Chondrocyte (in vitro differentiated cells): ENCODE measurements around the gene POLN. TPM values are rescaled to one million over a fixed set of nuclear protein-coding genes. Genes with fewer than 3 reads are reported as not detected.

Experiments
- DNase-seq: peaks from one replicate; pipeline ENCODE4 v3.0.0; 2021; ENCODE audit warnings: mixed read lengths, low spot score
- H3K27ac Mint-ChIP-seq: one replicate; pipeline ENCODE4 v1.8.0; 2021; ENCODE audit warnings: mild to moderate bottlenecking, moderate library complexity, mixed read lengths; ENCODE audit not compliant: unreplicated experiment
- H3K27me3 Mint-ChIP-seq: 2 replicates; pipeline ENCODE4 v1.8.0; 2021; ENCODE audit warnings: low read depth, mixed read lengths
- H3K36me3 Mint-ChIP-seq: 2 replicates; pipeline ENCODE4 v1.8.0; 2021; ENCODE audit warnings: low read depth, mixed read lengths
- H3K4me1 Mint-ChIP-seq: 2 replicates; pipeline ENCODE4 v1.8.0; 2021; ENCODE audit warnings: low read depth, mild to moderate bottlenecking, mixed read lengths
- H3K4me3 Mint-ChIP-seq: one replicate; pipeline ENCODE4 v1.8.0; 2021; ENCODE audit warnings: mild to moderate bottlenecking, moderate library complexity, mixed read lengths; ENCODE audit not compliant: unreplicated experiment
- H3K9me3 Mint-ChIP-seq: 2 replicates; pipeline ENCODE4 v1.8.0; 2021; ENCODE audit warnings: low read depth, mixed read lengths
- total RNA-seq: library from RNA; stranded (reverse); gene quantifications from 3 replicates; pipeline ENCODE4 v1.2.1, GENCODE V29; 2021
- TF ChIP-seq, protein P1 (sequence below): fragments of 200-600 bp; sonication (generic); IDR thresholded peaks from 2 replicates; pipeline ENCODE4 v1.5.0; 2021; ENCODE audit warnings: antibody characterized with exemption, mild to moderate bottlenecking, moderate library complexity

The POLN gene
- total RNA-seq, 1 donor from 2014 or later, result 5.5 TPM

- Mint-ChIP-seq H3K4me3 (no peak overlapping the region), H3K9me3 (no peaks in the 10 kb centered on the region), H3K27me3 (no peaks in the 10 kb centered on the region), H3K4me1 (peaks cover 16% of the 10 kb centered on the region), H3K36me3 (peaks cover 14% of the 10 kb centered on the region), H3K27ac (no peak overlapping the region)
- no peak for DNase-seq
- TF ChIP-seq, protein P1, sequence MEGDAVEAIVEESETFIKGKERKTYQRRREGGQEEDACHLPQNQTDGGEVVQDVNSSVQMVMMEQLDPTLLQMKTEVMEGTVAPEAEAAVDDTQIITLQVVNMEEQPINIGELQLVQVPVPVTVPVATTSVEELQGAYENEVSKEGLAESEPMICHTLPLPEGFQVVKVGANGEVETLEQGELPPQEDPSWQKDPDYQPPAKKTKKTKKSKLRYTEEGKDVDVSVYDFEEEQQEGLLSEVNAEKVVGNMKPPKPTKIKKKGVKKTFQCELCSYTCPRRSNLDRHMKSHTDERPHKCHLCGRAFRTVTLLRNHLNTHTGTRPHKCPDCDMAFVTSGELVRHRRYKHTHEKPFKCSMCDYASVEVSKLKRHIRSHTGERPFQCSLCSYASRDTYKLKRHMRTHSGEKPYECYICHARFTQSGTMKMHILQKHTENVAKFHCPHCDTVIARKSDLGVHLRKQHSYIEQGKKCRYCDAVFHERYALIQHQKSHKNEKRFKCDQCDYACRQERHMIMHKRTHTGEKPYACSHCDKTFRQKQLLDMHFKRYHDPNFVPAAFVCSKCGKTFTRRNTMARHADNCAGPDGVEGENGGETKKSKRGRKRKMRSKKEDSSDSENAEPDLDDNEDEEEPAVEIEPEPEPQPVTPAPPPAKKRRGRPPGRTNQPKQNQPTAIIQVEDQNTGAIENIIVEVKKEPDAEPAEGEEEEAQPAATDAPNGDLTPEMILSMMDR, result no peak
These were observed 13.7 kb upstream of the POLN start for GRCh38 chr4:2255501-2256155.

- Mint-ChIP-seq H3K9me3 (no peaks in the 10 kb centered on the region), H3K27me3 (no peaks in the 10 kb centered on the region), H3K4me3 (no peak overlapping the region), H3K27ac (no peak overlapping the region), H3K4me1 (peaks cover 12% of the 10 kb centered on the region), H3K36me3 (peaks cover 17% of the 10 kb centered on the region)
- DNase-seq, result no peak
- TF ChIP-seq, protein P1, result no peak
These were observed 13.0 kb upstream of the POLN start for GRCh38 chr4:2254665-2255500.

GRCh38 chr4:2253160-2254084, 11.5 kb upstream of the POLN start:
- peaks cover 9% of the 10 kb centered on the region for H3K4me1 Mint-ChIP-seq
- H3K27ac Mint-ChIP-seq, result no peak overlapping the region
- H3K36me3 Mint-ChIP-seq, result peaks cover 20% of the 10 kb centered on the region
- no peak overlapping the region for H3K4me3 Mint-ChIP-seq
- DNase-seq, result no peak
- no peaks in the 10 kb centered on the region for H3K27me3 Mint-ChIP-seq
- H3K9me3 Mint-ChIP-seq, result no peaks in the 10 kb centered on the region
- TF ChIP-seq, protein P1, result no peak

DNA sequence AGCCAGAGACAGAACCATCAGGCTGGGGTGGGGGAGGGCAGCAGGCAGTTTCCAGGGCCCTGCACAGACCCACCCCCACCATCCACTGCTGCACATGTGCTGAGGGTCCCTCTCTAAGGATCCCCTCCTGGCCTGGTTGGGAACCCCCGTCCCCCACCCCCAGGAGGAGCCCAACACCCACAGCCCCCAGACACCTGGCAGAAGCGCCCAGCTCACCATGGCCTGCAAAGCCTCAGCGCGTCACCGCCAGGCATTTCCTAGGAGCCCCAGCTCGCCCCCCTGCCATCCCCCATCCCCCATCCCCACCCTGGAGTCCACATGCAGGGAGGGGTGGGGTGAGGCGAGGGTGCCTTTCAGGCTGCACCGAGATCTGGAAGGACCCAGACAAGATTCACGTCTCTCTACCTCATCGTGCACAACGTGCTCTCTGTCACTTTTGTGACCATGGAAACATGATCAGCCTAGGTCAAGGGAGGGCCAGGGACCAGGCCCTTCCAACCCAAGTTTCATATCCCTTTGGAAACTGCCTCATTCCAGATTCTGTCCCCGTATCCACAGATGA, 10.7 kb upstream of the POLN start:
- Mint-ChIP-seq H3K36me3 (peaks cover 20% of the 10 kb centered on the region), H3K27me3 (no peaks in the 10 kb centered on the region), H3K27ac (no peak overlapping the region), H3K4me3 (no peak overlapping the region), H3K4me1 (peaks cover 6% of the 10 kb centered on the region), H3K9me3 (no peaks in the 10 kb centered on the region)
- no peak for DNase-seq
- TF ChIP-seq, protein P1, result no peak
